HepG2 (cell line): ENCODE results near the gene NUDT22. TPM values are rescaled to one million over a fixed set of nuclear protein-coding genes. Genes with fewer than 3 reads are reported as not detected.

Experiments
- CCAR2 ChIP-seq: fragments of 200-400 bp; formaldehyde crosslinking; optimal IDR thresholded peaks from 2 replicates; pipeline ENCODE3; 2018; ENCODE audit warnings: low read depth, mild to moderate bottlenecking, low read length, moderate library complexity
- HMG20B ChIP-seq: conservative IDR thresholded peaks from 2 replicates; pipeline ENCODE4 v1.6.1; 2016; ENCODE audit warnings: missing genetic modification reagents, missing compliant biosample characterization
- IRX3 ChIP-seq: sonication (generic); formaldehyde crosslinking; IDR thresholded peaks from 2 replicates; pipeline ENCODE4 v1.8.1; 2023; ENCODE audit warnings: mild to moderate bottlenecking, low read depth, missing genetic modification reagents, borderline replicate concordance
- KDM3A ChIP-seq: IDR thresholded peaks from 2 replicates; pipeline ENCODE4 v1.6.1; 2018; ENCODE audit warnings: low read depth, missing compliant biosample characterization
- LCORL ChIP-seq, 2 experiments: fragments of 450-650 bp in 1 of 2; sonication (generic) in 1 of 2; formaldehyde crosslinking in 1 of 2; IDR thresholded peaks; 2 replicates each; pipeline versions ENCODE4 v1.5.0 to v1.6.1; 2017 to 2020; ENCODE audit warnings: antibody characterized with exemption in 1 of 2, missing genetic modification reagents in 1 of 2
- MED8 ChIP-seq: sonication (generic); formaldehyde crosslinking; IDR thresholded peaks from 2 replicates; pipeline ENCODE4 v1.8.1; 2023; ENCODE audit warnings: mild to moderate bottlenecking, missing genetic modification reagents; ENCODE audit not compliant: insufficient replicate concordance
- POLR2AphosphoS2 ChIP-seq: IDR thresholded peaks from 2 replicates; pipeline ENCODE4 v1.6.1; 2011; ENCODE audit warnings: low read depth, low read length, improper control_type of control experiment
- SALL2 ChIP-seq: sonication (generic); formaldehyde crosslinking; IDR thresholded peaks from 2 replicates; pipeline ENCODE4 v1.8.1; 2023; ENCODE audit warnings: mild to moderate bottlenecking, missing genetic modification reagents, inconsistent platforms
- TCF7 ChIP-seq: sonication (generic); IDR thresholded peaks from 2 replicates; pipeline ENCODE4 v1.6.1; 2016; ENCODE audit warnings: antibody characterized with exemption, low read depth
- ZBTB20 ChIP-seq: sonication (generic); formaldehyde crosslinking; IDR thresholded peaks from 2 replicates; pipeline ENCODE4 v1.8.1; 2023; ENCODE audit warnings: missing genetic modification reagents, low read depth, mild to moderate bottlenecking, borderline replicate concordance
- ZMYM2 ChIP-seq: sonication (generic); formaldehyde crosslinking; IDR thresholded peaks from 2 replicates; pipeline ENCODE4 v1.8.0; 2022; ENCODE audit warnings: mild to moderate bottlenecking, missing genetic modification reagents
- ZMYM3 ChIP-seq: sonication (generic); formaldehyde crosslinking; IDR thresholded peaks from 2 replicates; pipeline ENCODE4 v1.5.1; 2020; ENCODE audit warnings: mild to moderate bottlenecking, missing genetic modification reagents
- ZMYM4 ChIP-seq: sonication (generic); formaldehyde crosslinking; IDR thresholded peaks from 2 replicates; pipeline ENCODE4 v1.8.1; 2023; ENCODE audit warnings: mild to moderate bottlenecking, missing genetic modification reagents
- ZNF18 ChIP-seq: sonication (generic); formaldehyde crosslinking; IDR thresholded peaks from 2 replicates; pipeline ENCODE4 v1.8.0; 2022; ENCODE audit warnings: mild to moderate bottlenecking, missing genetic modification reagents; ENCODE audit not compliant: insufficient replicate concordance
- ZNF296 ChIP-seq: sonication (generic); formaldehyde crosslinking; conservative IDR thresholded peaks from 2 replicates; pipeline ENCODE4 v1.5.0; 2020; ENCODE audit warnings: mild to moderate bottlenecking, missing genetic modification reagents
- polyA plus RNA-seq, 8 experiments: library from polyadenylated mRNA; depleted of rRNA in 3 of 8; stranded (reverse) in 7 of 8; unstranded in 1 of 8; fragments of >200 nt; fragmentation: Illumina TruSeq in 4 of 8; extraction: Trizol in 4 of 8; gene quantifications; 2 replicates each; pipeline versions ENCODE4 v1.2.1 to v1.2.3, GENCODE V29; 2011 to 2016; ENCODE audit warnings: low read depth in 4 of 8, missing spikeins in 1 of 8, mixed read lengths in 1 of 8; ENCODE audit not compliant: insufficient read depth in 1 of 8
- total RNA-seq, 5 experiments: library from RNA; depleted of rRNA; stranded (reverse); fragments of >200 nt; fragmentation: Illumina TruSeq; extraction: Trizol; gene quantifications; 2 replicates each; pipeline ENCODE4 v1.2.3, GENCODE V29; 2016; ENCODE audit warnings: low read depth in 1 of 5
- TF ChIP-seq, protein P1 (sequence below): sonication (generic); formaldehyde crosslinking; IDR thresholded peaks from one replicate; pipeline ENCODE4 v1.5.1; 2020; ENCODE audit warnings: mild to moderate bottlenecking, missing genetic modification reagents; ENCODE audit errors: not compliant biosample characterization
- TF ChIP-seq, protein P2 (sequence below): fragments of 450-650 bp; IDR thresholded peaks from 2 replicates; pipeline ENCODE4 v1.6.1; 2017; ENCODE audit warnings: mild to moderate bottlenecking

NUDT22 gene
- total and polyA plus RNA-seq, 2 of the 13 experiments (the other 11 are each of a cell fraction or from before 2014, with no cell fraction given) = 33.5 to 39.8 TPM

DNA sequence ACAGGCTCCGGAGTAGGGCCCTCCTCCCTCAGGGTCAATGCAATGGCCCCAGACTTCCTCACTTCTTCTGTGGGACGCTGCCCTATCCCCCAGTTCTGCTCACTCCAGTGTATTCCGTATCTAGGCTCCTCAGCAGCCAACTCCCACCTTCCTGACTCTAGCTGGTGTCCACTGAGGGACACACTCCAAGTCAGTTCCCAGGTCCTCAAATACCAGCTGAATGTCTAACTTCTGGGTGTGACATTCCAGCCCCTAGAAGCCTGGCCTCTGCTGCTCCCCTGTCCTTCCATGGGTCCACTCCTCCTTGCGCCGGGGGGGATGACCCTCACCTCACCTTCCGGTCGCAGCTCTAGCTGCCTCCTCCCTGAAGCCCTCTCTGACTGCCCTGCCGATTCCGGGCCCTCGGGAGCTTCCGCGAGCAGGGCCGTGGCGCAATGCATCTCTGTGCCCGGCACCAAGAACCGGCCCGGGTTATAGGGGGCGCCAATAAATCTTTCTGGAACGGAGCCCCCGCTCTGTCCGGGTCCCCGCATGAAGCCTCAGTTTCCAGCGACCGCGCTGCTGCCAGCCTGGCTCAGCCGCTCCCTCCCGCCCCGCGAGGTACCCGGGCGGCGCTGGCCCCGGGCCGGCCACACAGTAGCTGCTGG is 42.9 kb downstream of the NUDT22 start (continued):
- TF ChIP-seq, protein P1, sequence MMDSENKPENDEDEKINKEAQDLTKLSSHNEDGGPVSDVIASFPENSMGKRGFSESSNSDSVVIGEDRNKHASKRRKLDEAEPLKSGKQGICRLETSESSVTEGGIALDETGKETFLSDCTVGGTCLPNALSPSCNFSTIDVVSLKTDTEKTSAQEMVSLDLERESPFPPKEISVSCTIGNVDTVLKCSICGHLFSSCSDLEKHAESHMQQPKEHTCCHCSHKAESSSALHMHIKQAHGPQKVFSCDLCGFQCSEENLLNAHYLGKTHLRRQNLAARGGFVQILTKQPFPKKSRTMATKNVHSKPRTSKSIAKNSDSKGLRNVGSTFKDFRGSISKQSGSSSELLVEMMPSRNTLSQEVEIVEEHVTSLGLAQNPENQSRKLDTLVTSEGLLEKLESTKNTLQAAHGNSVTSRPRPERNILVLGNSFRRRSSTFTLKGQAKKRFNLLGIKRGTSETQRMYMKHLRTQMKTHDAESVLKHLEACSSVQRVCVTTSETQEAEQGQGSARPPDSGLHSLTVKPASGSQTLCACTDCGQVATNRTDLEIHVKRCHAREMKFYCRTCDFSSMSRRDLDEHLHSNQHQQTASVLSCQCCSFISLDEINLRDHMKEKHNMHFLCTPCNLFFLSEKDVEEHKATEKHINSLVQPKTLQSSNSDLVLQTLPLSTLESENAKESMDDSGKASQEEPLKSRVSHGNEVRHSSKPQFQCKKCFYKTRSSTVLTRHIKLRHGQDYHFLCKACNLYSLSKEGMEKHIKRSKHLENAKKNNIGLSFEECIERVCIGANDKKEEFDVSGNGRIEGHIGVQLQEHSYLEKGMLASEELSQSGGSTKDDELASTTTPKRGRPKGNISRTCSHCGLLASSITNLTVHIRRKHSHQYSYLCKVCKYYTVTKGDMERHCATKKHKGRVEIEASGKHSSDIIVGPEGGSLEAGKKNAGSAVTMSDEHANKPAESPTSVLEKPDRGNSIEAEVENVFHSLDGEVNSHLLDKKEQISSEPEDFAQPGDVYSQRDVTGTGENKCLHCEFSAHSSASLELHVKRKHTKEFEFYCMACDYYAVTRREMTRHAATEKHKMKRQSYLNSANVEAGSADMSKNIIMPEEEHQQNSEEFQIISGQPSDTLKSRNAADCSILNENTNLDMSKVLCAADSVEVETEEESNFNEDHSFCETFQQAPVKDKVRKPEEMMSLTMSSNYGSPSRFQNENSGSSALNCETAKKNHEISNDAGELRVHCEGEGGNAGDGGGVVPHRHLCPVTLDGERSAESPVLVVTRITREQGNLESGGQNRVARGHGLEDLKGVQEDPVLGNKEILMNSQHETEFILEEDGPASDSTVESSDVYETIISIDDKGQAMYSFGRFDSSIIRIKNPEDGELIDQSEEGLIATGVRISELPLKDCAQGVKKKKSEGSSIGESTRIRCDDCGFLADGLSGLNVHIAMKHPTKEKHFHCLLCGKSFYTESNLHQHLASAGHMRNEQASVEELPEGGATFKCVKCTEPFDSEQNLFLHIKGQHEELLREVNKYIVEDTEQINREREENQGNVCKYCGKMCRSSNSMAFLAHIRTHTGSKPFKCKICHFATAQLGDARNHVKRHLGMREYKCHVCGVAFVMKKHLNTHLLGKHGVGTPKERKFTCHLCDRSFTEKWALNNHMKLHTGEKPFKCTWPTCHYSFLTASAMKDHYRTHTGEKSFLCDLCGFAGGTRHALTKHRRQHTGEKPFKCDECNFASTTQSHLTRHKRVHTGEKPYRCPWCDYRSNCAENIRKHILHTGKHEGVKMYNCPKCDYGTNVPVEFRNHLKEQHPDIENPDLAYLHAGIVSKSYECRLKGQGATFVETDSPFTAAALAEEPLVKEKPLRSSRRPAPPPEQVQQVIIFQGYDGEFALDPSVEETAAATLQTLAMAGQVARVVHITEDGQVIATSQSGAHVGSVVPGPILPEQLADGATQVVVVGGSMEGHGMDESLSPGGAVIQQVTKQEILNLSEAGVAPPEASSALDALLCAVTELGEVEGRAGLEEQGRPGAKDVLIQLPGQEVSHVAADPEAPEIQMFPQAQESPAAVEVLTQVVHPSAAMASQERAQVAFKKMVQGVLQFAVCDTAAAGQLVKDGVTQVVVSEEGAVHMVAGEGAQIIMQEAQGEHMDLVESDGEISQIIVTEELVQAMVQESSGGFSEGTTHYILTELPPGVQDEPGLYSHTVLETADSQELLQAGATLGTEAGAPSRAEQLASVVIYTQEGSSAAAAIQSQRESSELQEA = peak; percentile 54
- TF ChIP-seq ZMYM3 (peak; percentile 95), ZMYM4 (no peak), TCF7 (no peak), LCORL (IDR thresholded peaks at IDR 0.05) (no peak), LCORL (CRISPR knock-in tag; IDR thresholded peaks at IDR 0.05) (no peak), SALL2 (CRISPR knock-in tag) (no peak), IRX3 (CRISPR knock-in tag) (no peak), ZMYM2 (CRISPR knock-in tag) (no peak), POLR2AphosphoS2 (no peak), ZBTB20 (CRISPR knock-in tag) (no peak), MED8 (CRISPR knock-in tag) (no peak), KDM3A (CRISPR knock-in tag) (no peak), ZNF18 (no peak), CCAR2 (no peak), HMG20B (CRISPR knock-in tag) (no peak), ZNF296 (CRISPR knock-in tag) (no peak)
- TF ChIP-seq, protein P2, sequence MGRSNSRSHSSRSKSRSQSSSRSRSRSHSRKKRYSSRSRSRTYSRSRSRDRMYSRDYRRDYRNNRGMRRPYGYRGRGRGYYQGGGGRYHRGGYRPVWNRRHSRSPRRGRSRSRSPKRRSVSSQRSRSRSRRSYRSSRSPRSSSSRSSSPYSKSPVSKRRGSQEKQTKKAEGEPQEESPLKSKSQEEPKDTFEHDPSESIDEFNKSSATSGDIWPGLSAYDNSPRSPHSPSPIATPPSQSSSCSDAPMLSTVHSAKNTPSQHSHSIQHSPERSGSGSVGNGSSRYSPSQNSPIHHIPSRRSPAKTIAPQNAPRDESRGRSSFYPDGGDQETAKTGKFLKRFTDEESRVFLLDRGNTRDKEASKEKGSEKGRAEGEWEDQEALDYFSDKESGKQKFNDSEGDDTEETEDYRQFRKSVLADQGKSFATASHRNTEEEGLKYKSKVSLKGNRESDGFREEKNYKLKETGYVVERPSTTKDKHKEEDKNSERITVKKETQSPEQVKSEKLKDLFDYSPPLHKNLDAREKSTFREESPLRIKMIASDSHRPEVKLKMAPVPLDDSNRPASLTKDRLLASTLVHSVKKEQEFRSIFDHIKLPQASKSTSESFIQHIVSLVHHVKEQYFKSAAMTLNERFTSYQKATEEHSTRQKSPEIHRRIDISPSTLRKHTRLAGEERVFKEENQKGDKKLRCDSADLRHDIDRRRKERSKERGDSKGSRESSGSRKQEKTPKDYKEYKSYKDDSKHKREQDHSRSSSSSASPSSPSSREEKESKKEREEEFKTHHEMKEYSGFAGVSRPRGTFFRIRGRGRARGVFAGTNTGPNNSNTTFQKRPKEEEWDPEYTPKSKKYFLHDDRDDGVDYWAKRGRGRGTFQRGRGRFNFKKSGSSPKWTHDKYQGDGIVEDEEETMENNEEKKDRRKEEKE = no peak
